Psoas muscle (tissue), 8 donors: ENCODE data around the gene PPP1R12A. TPM values are rescaled to one million over a fixed set of nuclear protein-coding genes. Genes with fewer than 3 reads are reported as not detected.
"Not testable (repeated sequence)": the region's sequence is repeated elsewhere in the genome, so short reads cannot be mapped to it uniquely, and the experiment has no call there.

Source experiments
- ATAC-seq, 4 donors: fragments of 200-7000 bp; cut with Tn5 transposase; one replicate each; pipeline ENCODE4 v1.9.1; 2020; ENCODE audit warnings: moderate library complexity in 3 of 4, mild to moderate bottlenecking in 2 of 4
- DNase-seq, 2 donors: peaks; one replicate each; pipeline ENCODE4 v3.0.0-alpha.2; 2020
- H3K27ac ChIP-seq: fragments of 200-600 bp; one replicate; pipeline ENCODE4 v1.8.0; 2022
- H3K27me3 ChIP-seq, 3 donors: fragments of 200-600 bp in 1 of 3; one replicate each; pipeline versions ENCODE4 v1.6.1 to v1.8.0; 2013 to 2022; ENCODE audit warnings: low read length in 2 of 3, mild to moderate bottlenecking in 2 of 3, moderate library complexity in 1 of 3; ENCODE audit not compliant: insufficient read depth in 3 of 3
- H3K36me3 ChIP-seq, 2 donors: fragments of 200-600 bp in 1 of 2; one replicate each; pipeline versions ENCODE4 v1.6.1 to v1.8.0; 2013 to 2022; ENCODE audit warnings: low read depth in 1 of 2, mild to moderate bottlenecking in 1 of 2, moderate library complexity in 1 of 2; ENCODE audit not compliant: insufficient read depth in 1 of 2
- H3K4me1 ChIP-seq: fragments of 200-600 bp; one replicate; pipeline ENCODE4 v1.8.0; 2022
- H3K4me3 ChIP-seq: fragments of 200-600 bp; one replicate; pipeline ENCODE4 v1.8.0; 2022; ENCODE audit warnings: mild to moderate bottlenecking
- H3K9me3 ChIP-seq: fragments of 200-600 bp; one replicate; pipeline ENCODE4 v1.8.0; 2022
- CTCF ChIP-seq: fragments of 200-600 bp; IDR thresholded peaks from one replicate; pipeline ENCODE4 v1.8.0; 2022; ENCODE audit warnings: antibody characterized with exemption
- WGBS, 3 donors: extraction: QIAGEN DNeasy Blood & Tissue Kit; methylation state at CpG; one replicate each; pipeline versions ENCODE4 v1.1.6 to v1.1.7; 2013; 5-methylcytosine and 5-hydroxymethylcytosine counted together
- intact Hi-C, 2 donors: fragments of 100-400 bp; cut with DNase I; formaldehyde crosslinking; loops; one replicate each; pipeline versions ENCODE4 v1.11.0 to v1.14.2; 2022
- polyA plus RNA-seq, 3 donors: library from polyadenylated mRNA; stranded (reverse); fragments of 200-250 nt; gene quantifications; one replicate each; pipeline ENCODE4 v1.2.3, GENCODE V29; 2013
- total RNA-seq, 4 donors: library from RNA; stranded (reverse); fragmentation: NEBNext Ultra II Directional in 2 of 4; extraction: Animal tissue kit (Norgen Biotek cat#: 25700) in 2 of 4; gene quantifications; one replicate each; pipeline versions ENCODE4 v1.2.1 to v1.2.4, GENCODE V29; 2021 to 2023
- donor health status: healthy with polysubstance abuse.
- donor health status: DM: no; HTN: no; CAD: no; lungs with moderate emphysema.
- donor health status: Bipolar disorder and iron deficiency.
- donor health status: healthy.
- donor health status: DM: yes; HTN: yes; CAD: no.
- donor health status: DM: no; HTN: no; CAD: no.
- donor health status: DM: no; HTN: no; CAD: no.
- donor health status: DM: yes; HTN: yes; CAD: no.

Gene PPP1R12A
- total and polyA plus RNA-seq, 7 donors = 9.5 to 51.2 (median 37.8) TPM

- intact Hi-C loops = no loop called here
- TF ChIP-seq CTCF = no peak
- no peak overlapping the region for H3K4me3 ChIP-seq
- no peak for DNase-seq
- H3K9me3 ChIP-seq = no peaks in the 10 kb centered on the region
- no peak for ATAC-seq
- 91 to 98% (median 94%) methylated on average over 2 of the region's 2 CpGs for WGBS, 3 donors
- H3K27me3 ChIP-seq = no peaks in the 10 kb centered on the region
- no peaks in the 10 kb centered on the region for H3K4me1 ChIP-seq
- H3K36me3 ChIP-seq = peaks cover 0 to 17% of the 10 kb centered on the region in 2 donors
- no peak overlapping the region for H3K27ac ChIP-seq
These were observed 106.0 kb downstream of the PPP1R12A start for GRCh38 chr12:79828924-79829323.

- WGBS, 3 donors = 93 to 96% (median 94%) methylated on average over 3 of the region's 3 CpGs
- no peak for TF ChIP-seq CTCF
- peaks cover 0 to 17% of the 10 kb centered on the region in 2 donors for H3K36me3 ChIP-seq
- no peak overlapping the region for H3K4me3 ChIP-seq
- no peaks in the 10 kb centered on the region for H3K27me3 ChIP-seq
- H3K9me3 ChIP-seq = no peaks in the 10 kb centered on the region
- H3K4me1 ChIP-seq = no peaks in the 10 kb centered on the region
- no peak overlapping the region for H3K27ac ChIP-seq
- no peak for ATAC-seq
- intact Hi-C loops = no loop called here
- no peak for DNase-seq
These were observed 107.4 kb downstream of the PPP1R12A start for GRCh38 chr12:79827484-79827883.

DNA sequence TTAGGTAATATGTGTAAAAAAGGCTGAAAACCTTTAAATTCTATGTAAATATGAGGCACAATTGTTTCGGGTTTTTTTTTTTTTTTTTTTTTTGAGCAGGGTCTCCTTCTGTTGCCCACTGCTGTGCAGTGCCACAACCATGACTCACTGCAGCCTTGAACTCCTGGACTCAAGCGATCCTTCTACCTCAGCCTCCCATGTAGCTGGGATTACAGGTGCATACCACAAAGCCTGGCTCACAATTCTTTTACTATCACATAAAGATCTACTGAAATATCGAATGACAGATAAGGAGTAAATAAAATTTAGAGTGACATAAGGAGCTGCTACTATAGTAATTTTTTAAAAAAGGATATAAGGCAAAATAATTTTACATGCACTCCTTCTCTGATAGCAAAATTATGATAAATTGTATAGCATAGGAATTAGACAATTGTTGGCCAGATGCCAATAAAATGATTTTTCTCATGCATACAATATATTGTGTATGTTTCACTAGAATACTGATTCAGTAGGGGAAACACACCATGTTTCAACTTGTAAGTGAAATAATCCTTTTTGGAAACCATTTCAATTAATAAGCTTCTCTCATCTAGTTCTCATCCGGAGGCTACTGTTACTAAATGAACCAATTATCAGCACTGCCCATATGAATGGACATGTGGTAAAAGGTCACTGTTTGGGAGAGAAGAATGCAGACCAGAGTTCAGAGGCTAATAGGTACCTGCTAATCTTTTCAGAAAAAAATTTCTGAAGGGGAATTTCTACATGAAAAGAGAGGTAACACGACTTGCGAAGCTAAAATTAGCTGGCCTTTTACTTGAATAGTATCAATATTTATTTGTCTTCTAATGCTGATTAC lies 108.4 kb downstream of the PPP1R12A start:
- H3K4me3 ChIP-seq = no peak overlapping the region
- DNase-seq = no peak
- H3K27me3 ChIP-seq = no peaks in the 10 kb centered on the region
- no peaks in the 10 kb centered on the region for H3K4me1 ChIP-seq
- H3K36me3 ChIP-seq = peaks cover 0 to 11% of the 10 kb centered on the region in 2 donors
- 94 to 97% (median 96%) methylated on average over 6 of the region's 6 CpGs for WGBS, 3 donors
- no peak for TF ChIP-seq CTCF
- ATAC-seq = no peak
- H3K27ac ChIP-seq = no peak overlapping the region
- H3K9me3 ChIP-seq = no peaks in the 10 kb centered on the region
- intact Hi-C loops = no loop called here

DNA sequence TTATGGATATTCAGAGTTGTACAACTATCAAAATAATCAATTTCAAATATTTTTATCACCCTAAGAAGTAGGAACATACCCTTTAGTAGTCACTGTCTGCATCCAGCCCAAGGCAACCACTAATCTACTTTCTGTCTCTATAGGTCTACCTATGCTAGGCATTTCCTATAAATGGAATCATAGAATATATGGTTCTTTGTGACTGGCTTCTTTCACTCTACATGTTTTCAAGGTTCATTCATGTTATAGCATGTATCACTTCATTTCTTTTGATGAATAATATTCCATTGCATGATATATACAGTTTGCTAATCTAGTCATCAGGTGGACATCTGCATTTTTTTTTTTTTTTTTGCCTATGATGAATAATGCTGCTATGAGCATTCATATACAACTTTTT lies 112.4 kb downstream of the PPP1R12A start:
- H3K27ac ChIP-seq = no peak overlapping the region
- H3K4me3 ChIP-seq = no peak overlapping the region
- ATAC-seq (no peak), DNase-seq (no peak)
- peaks cover 0 to 32% of the 10 kb centered on the region in 2 donors for H3K36me3 ChIP-seq
- H3K4me1 ChIP-seq = no peaks in the 10 kb centered on the region
- TF ChIP-seq CTCF = no peak
- intact Hi-C loops = no loop called here
- H3K9me3 ChIP-seq = no peaks in the 10 kb centered on the region
- no peaks in the 10 kb centered on the region for H3K27me3 ChIP-seq

DNA sequence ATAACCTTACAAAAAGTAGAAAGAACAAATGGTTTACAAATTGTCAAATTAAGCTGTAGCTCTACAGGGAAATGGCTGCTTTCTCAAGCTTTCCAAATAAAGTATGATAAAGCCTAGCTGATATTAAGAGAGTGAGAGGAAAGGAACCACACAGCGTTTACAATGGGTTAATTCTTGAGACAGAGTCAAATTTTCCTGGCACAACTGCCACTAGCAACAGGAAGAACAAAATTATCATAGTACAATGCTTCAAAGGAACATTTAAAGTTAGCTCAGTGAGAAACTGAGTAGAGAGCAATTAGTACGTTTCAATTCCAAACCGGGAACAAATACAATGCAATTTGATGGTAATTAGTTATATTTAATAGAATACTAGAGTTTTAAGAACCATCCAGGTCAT lies 116.0 kb downstream of the PPP1R12A start:
- ATAC-seq (no peak), DNase-seq (no peak)
- H3K4me1 ChIP-seq = no peaks in the 10 kb centered on the region
- H3K36me3 ChIP-seq = peaks cover 0 to 49% of the 10 kb centered on the region in 2 donors
- intact Hi-C loops = no loop called here
- H3K27ac ChIP-seq = no peak overlapping the region
- no peaks in the 10 kb centered on the region for H3K27me3 ChIP-seq
- H3K9me3 ChIP-seq = no peaks in the 10 kb centered on the region
- H3K4me3 ChIP-seq = no peak overlapping the region
- TF ChIP-seq CTCF = no peak
- WGBS, 3 donors = 14 to 20% (median 14%) methylated on average over 3 of the region's 3 CpGs

DNA sequence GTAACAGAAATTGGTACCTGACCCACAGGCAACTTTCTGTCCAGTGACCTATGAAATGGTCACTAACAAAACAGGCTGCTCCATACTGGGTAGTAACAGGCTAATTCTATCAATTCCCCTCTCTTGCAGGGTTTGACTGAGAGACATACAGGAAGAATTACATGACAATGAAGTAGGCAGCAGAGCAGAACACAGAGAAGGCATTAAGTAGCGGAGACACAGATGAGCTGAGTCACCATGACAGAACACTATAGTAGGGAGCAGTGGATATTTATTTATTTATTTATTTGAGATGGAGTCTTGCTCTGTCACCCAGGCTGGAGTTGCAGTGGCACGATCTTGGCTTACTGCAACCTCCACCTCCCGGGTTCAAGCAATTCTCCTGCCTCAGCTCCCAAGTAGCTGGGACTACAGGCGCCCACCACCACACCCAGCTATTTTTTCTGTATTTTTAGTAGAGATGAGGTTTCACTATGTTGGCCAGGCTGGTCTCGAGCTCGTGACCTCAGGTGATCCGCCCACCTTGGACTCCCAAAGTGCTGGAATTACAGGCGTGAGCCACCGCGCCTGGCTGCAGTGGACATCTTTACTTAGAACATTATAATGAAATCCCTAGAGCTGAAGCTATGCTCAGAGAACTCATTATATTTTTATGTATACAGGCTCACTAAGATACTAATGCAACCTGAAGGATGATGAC lies 150.4 kb downstream of the PPP1R12A start:
- H3K27me3 ChIP-seq, intact Hi-C loops, DNase-seq, H3K27ac ChIP-seq, H3K9me3 ChIP-seq, H3K4me1 ChIP-seq, H3K4me3 ChIP-seq: not testable (repeated sequence)
- peak in 1 of 4 donors; percentile 45 for ATAC-seq
- peaks cover 0 to 96% of the 10 kb centered on the region in 2 donors for H3K36me3 ChIP-seq
- 86 to 94% (median 90%) methylated on average over 10 of the region's 10 CpGs for WGBS, 3 donors
